ENCODE measurements around the gene CRYBG2.

Gene CRYBG2

DNA sequence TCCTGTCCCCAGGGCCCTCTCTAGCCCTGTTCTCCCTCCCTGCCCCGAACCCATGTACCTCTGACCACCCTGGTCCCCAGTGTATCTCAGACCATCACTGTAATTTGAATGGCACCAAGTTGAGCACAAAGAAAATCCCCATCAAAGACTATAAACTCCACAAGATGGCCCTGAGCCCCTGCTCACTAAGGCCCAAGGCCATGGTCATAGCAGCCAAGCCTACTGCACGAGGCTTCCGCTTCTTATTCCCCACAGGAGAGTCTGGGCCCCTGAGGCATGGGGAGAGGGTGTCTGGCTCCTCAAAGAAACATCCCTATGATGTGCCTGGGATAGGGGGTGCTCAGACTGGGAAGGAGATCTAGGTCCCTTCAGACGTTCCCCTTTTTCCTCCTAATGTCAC, 14.1 kb upstream of the CRYBG2 start:
- DNase-seq = no peak

DNA sequence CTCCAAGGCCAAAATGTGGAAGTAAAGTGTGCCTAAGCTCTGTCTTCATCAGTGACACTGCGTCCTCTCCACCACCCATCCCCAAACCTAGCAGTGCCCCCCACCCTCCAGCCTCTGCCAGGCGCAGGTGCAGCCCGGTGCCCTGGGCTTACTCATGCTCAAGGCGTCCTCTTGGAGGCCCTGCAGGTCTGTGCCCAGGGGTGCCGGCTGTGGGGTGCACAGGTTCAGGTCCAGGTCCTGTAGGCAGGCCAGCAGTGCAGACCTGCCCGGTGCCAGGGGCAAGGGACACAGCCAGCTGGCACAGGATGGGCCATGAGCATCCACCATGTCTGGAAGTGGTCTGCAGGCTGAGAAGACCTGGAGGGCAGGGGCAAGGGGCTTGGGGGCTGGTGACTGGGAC, 13.5 kb upstream of the CRYBG2 start:
- no peak for DNase-seq

DNA sequence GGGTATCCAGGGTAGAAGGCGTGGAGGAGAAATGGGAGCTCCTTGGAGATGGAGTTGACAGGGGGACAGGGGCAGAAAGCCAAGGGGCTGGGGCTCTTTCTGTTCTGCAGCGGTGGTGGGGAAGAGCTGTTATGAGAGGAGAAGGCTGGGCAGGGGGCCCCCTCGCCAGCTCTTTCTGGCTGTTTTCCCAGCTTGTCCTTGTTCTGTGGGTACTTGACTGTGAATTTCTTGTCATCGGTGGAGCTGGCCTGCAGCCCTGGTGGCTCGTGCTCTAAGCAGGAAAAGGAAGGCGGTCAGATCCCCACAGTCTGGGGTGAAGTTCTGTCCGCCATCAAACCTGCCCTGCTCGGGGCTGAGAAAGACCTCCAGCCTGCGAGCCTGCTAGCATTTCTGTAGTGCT, 11.0 kb upstream of the CRYBG2 start:
- no peak for DNase-seq

DNA sequence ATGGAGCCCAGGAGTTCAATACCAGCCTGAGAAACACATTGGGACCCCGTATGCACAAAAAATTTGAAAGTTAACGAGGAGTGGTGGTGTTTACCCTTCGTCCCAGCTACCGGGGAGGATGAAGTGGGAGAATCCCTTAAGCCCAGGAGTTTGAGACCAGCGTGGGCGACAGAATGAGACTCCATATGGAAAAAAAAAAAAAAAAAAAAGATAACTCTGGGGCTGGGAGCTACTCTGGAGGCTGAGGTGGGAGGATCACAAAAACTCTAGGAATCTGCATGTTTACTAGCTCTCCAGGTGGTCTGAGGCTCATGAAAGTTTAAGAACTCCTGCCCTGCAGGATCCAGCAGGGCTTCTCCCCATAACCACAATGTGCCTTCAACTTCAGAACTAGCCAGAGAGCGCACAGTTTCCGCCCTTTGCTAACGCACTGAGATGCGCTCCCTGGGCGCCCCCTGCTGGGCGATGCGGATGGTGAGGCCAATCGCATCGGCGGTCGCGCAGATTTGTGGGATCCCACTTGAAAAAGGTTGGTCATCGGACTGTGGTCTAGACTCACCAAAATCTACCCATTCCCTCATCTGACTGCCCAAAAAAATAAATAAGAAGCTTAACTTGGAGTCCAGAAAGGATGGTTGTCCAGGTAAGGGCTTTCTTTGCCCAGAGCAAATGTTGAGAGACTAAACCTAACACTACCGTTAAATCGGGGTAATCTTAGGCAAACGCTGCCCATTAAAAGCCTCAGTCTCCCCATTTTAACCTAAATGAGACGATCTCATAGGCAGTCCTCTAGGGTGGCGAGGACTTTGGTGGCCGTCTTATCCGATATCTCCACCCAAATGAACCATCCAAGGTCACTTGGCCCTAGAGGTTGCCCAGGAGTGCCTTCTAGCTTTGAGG, 9.9 kb upstream of the CRYBG2 start:
- DNase-seq = no peak

DNA sequence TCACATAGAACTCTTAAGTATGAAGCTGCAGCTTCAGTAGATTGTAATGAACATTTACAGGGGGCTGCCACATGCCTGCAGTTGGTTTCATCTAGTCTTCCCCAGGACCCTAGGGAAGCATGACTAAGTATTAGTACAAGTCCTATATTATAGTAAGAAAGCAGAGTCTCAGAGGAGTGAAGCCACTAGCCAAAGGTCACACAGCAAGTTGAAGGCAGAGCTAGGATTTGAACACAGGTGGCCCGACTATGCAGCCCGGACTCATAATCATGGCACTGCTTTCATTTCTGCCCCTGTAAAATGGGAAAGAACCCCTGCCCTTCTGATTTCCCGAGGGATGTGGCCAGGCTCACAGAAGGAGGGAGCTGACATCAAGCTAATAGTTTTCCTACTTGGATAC, 8.4 kb upstream of the CRYBG2 start:
- DNase-seq = no peak

DNA sequence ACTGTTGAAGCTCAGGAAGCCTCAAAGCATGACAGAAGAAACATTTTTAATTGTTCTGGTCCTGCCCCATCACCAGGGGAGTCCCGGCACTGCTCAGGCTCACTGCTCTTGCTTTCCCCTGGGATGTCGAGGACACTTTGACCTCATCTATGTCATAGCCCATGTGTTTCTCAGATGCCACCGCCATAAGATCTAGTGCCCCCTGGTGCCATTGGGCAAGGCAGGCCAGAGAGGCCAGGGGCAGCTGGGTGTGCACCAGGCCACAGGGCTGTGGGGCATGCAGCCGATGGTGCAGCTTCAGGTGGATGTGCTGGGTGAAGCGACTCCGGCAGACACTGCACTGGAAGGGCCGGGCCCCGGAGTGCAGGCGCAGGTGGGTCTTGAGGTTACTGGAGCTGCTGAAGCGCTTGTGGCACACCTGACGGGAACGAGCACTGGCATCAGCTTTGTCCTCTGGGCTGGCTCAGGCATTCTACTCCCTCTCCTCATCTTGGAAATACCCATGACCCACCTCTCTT, 7.7 kb upstream of the CRYBG2 start:
- DNase-seq = no peak

DNA sequence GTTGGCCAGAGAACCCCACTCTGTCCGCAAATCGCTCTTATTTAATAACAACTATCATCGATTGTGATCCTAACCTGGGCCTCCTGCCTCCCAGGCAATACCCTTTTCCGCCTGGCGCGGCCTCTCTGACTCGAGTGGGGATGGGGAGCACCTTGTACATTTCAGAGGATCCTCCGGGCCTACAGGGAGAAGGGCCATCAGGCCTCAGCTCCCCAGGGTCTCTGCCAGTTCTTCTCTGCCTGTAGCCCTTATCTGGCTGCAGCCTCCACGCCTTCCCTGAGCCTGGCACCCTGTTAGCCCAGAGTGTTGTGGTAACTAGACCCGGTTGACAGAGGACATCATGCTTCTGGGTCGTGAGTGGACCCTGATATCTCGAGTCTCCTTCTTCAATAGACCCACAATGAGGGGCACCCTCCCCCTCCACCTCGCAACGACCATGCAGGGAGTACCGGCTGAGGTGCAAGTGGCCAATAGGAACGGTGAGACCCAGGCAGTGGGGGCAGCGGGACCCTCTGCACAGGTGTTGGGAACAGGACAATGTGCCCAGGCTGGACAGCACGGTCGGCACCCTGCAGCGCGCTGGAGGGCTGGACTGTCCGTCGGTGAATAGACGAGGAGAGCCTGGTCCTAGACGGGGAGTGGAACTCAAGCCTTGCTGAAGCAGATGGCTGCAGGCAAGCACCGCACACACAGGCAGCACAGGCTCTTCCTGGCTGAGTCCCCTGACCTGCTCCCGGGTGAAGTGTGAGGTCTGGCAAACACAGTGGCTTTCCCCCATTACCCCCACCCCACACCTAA, 7.1 kb upstream of the CRYBG2 start:
- no peak for DNase-seq

DNA sequence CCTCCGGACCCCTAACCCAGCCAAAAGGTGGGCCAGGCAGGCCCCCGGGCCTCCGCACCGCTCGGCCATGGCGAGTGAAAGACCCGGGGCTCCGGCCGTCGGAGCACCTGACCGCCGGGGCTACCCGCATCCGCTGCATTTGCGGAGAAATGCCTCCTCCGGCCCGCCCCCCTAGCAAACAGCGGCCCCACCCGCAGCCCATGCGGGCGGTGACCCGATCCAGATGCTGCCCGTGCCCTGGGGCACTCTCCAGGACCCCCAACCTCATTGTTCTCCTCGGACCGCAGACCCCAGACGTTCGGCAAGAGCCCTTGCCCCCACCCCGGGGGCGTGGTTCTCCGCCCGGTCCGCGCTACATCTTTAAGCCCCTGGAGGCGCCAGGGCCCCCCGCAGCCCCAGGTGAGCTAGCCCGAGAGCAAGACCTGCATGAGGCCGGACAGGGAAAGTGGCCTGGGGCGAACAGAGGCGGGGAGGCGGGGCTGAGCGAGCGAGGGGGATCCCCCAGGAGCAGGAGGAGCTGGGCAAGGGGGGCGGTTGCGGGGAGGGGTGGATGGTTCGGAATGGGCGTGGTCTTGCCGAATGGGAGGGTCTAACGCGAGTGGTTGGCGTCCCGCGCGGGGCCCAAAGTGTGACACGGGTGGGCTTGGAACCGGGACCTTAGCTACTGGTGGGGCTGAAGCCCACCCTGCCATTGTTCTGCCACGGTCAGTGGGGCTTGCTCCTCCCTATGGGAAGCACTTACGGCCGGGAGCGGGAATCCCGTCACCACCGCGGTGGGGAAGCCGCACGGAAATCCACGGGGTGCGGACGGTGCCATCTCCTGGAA, 6.3 kb upstream of the CRYBG2 start:
- no peak for DNase-seq

DNA sequence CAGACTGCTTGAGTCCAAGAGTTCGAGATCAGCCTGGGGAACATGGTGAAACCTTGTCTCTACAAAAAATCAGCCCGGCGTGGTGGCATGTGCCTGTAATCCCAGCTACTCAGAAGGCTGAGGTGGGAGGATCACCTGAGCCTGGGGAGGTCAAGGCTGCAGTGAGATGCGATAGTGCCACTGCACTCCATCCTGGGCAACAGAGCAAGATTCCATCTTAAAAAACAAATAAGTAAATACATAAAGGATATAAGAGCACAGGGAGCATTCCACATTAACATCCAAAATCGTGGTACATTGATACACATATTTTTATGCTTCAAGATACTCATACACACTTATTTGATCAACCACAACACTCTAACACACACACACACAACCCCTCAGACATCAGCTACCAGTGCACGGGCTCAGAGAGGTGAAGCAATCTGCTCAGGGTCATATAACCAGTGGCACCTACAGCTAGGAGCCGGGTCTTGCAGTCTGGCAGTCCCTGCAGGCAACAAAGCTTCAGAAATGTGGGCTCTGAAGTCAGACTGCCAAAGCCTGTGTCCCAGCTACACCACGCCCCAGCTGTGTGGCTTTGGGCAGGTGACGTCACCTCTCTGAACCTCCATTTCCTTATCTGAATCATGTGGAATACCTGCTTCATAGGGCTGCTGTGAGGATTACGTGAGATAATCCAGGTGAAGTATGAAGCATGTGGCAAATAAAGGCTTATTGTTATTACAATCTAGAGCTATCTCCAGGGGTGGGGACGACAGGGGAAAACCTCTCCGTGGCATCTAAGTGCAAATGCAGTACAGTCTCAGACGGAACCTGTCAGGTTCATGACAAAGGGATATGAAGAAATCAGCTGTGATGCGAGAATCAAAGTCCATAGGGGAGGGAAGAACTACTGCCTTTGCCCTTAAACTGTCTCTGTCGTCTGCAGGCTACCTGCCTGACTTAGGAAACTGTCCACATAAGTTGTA, 4.8 kb upstream of the CRYBG2 start:
- DNase-seq = no peak

DNA sequence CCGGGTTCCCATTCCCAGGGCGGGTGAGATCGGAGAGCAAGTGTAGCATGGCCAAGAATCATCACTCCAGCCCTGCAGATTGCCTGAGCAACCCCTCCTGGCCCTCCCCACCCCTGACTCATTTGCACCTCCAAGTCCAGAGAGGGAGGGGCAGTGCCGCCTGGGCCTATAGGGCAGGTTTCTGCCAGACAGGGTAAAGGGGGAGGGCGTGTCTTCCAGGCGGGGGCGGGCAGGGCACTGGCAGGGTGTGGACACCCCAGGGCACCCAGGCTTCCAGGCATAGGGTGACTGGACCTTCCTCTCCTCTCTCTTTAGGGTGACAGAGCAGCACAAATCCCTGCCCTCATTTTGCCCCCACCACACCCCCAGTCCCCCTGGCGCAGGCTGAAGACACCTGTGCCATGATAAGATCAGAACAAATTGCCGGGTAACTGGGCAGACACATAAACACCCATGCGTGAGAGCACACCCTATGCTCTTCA, 3.2 kb upstream of the CRYBG2 start:
- DNase-seq = no peak

DNA sequence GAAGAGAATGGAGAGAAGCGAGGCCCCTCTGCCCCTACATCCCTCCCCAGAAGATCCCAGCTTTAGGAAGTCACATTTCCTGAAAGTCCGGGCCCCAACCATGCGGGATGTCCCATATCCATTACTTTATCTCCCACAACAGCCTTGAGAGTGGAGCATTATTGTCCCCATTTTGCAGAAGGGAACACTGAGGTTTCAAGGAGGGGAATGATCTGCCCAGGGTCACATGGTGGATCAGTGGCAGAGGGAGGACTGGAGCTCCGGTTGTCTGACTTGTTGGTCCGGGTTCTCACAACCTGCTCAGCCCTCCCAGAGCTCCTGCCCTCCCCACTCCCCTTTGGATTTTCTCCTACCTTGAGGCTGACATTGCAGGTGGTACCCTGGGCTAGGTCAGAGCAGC, 2.2 kb upstream of the CRYBG2 start:
- DNase-seq = no peak

DNA sequence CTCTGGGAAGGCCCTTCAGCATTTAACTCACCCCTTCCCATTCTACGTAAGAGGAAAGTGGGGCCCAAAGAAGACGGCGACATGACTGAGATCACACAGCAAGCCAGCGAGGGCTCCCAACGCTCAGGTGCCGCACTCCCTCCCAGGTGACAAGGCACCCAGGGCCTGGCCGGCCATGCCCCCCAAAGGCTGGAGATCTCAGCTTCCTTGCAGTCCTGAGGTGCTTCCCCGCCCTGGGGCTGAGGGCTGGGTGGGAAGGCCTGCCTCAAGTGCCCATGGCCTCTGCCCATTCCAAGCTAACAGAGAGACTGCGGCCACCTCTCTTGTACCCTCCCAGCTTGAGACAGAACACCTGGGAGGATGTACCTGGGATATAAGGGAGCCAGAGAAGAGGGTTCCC, 1.0 kb upstream of the CRYBG2 start:
- no peak for DNase-seq

DNA sequence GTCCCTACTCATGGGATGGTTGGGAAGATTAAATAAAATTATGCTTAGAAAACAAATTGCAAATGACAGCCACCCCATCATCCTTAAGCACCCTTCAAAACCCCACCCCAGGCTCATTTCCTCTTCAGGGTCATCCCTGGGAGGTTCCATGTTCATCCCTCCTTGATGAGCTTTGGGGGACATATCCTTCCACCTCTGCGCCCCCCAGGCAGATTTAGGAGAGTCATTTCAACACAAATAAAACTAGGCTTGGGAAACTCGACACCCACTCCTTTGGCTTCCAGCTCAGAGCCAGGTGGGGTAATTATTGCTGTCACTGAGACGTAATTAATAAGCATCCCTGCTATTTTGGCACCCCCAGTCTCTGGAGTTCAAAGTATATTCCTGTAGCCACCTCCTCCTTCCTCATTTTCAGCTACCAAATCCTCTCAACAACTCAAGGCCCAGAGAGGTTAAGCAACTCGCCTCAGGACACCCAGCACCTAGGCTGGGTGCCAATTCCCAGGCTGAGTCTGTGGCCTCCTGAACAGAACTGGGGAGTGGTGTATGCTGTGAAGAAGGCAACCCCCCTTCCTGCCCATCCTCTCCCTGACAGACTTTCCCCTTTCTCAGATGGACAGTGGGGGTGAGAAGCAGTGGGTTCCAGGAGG, 595 bp downstream of the CRYBG2 start:
- DNase-seq = no peak

DNA sequence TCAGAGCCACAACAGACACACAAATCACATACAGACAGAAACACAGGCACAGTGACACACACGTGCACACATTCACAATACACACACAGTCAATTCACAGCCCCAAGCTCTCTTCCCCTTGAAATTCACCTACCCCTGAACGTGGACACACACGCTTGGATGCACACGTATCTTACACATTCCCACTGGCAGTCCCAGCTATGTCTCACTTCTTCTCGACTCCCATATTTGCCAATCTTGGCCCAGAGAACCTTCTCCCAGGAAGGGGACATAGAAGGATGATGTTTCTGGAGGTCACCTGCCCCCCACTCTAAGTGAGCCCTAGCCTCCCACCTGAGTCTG, 1.6 kb downstream of the CRYBG2 start:
- DNase-seq = no peak

DNA sequence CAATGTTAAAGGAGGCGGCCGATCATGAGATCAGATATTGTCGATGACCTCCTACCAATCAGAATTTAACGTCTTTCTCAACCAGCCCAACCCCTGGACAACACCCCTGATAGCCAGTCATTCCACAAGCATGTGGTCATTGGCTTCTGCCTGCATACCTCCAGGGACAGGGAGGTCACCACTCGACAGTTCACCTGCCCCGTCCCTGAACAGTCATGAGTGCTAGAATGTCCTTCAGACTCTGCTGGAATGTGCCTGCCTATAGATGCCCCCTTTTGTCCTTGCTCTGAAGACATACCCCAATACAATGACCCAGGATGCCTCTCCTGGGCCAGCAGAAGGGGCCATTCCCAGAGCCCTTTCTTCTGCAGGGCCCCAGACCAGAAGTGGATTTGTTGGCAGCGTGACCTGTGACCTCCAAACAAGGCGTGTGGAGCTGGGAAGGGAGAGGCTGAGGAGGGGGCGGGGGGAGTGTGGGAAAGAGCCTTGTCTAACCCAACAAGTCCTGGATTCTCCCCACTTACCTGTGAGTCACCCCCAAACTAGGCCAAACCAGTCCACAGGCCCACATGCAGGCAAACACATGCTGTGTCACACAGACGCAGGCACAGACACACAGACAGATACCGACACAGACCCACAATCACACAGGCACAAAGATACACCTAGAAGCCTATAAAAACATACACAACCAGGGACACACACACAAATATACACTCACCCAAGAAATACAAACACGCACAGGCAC, 2.2 kb downstream of the CRYBG2 start:
- no peak for DNase-seq

DNA sequence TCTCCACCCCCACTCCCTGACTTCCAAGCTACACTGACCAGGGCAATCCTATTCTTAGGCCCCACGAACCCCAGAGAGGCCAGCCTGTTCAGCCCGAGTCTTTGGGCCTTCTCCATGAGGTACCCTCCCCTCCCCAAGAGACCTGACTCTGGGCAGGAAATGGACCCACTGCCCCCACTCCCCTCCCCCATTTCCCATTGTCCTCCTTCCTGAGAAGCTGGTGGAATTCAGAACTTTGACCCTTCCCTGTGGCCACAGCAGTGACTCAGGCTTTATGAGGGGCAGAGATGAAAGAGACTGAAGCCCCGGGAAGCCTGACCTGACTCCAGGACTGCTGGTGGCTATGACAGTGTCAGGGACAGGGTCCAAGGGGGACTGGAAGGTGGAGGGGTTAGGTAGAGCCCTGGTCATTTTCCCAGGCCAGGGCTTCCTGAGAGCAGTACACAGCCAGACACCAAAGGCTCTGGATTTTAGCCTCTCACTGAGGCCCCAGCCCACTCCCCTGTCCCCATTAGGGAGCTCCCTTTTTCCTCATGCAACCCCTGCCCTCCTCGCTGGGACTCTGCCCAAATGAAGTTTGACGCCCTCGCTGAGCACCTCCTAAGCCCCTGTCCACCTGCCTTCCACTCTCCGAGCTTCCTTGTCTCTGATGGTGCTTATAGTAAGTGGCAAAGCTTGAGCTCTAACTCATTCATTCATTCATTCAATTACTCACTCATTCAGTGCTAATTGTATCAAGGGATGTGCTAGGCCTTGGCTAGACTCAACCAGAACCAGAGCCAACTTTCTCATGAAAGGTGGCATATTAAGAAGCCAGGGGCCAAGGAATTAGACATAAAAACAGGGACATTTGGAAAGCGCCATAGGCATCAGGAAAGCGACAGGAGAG, 3.0 kb downstream of the CRYBG2 start:
- DNase-seq = no peak

DNA sequence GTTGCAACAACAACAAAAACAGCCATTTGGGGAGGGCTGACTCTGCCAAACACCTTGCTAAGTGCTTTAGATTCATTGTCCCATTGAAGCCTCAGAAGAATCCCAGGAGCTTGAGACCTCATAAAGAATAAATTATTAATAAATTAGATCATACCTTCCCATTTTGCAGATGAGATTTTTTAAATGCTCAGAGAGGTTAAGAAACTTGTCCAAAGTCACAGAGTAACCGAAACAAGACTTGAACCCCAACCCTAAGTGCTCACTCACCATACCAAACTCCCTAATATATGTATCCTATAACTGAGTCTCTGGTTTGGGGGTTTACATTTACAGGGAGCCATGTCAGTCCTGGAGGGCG, 3.6 kb downstream of the CRYBG2 start:
- DNase-seq = no peak

DNA sequence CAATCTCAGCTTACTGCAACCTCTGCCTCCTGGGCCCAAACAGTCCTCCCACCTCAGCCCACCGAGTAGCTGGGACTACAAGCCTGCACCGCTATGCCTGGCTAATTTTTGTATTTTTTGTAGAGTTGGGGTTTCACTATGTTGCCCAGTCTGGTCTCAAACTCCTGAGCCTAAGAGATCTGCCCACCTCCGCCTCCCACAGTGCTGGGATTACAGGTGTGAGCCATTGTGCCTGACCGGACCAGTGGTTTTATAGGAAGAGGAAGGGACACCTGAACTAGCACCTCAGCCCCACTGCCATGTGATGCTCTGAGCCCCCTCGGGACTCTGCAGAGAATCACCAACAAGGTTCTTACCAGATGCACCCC, 4.1 kb downstream of the CRYBG2 start:
- no peak for DNase-seq

DNA sequence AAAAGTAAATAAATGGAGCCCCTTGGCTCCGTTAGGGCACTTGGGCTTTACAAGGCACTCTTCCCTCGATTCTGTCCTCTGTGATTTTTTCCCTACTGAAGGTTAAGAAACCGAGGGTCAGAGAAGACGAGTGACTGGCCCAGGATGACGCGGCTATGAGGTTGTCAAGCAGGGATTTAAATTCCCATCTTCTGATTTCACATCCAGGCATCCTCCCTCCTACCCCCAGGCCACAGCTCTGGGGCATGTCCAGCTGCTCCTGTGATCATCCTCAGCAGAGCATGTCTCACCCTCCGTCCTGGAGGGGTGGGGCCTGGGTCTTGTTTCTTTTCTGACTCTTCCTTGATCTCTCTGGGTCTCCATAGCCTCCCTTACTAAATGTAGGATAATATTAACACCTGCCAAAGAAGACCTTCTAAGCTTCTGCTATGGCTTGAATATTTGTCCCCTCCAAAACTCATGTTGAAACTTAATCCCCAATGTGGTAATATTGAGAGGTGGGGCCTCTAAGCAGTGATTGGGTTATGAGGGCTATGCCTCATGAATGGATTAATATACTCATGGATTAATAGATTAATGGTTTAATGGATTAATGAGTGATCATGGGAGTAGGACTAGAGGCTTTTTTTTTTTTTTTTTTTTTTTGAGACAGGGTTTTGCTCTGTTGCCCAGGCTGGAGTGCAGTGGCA, 4.6 kb downstream of the CRYBG2 start:
- DNase-seq = no peak
